ENCODE measurements around the gene CCDC68. TPM values are rescaled to one million over a fixed set of nuclear protein-coding genes. Genes with fewer than 3 reads are reported as not detected.

The CCDC68 gene
- total RNA-seq, 1 donor from 2014 or later: 2.2 TPM

- TF ChIP-seq CTCF (IDR thresholded peaks at IDR 0.05; ENCODE audit: unreplicated experiment): no peak
- DNase-seq (ENCODE audit: low spot score, unreplicated experiment): no peak
- Mint-ChIP-seq H3K4me1 (ENCODE audit: low read depth) (peaks cover 19% of the 10 kb centered on the region), H3K9me3 (ENCODE audit: low read depth) (no peaks in the 10 kb centered on the region), H3K27ac (no peak overlapping the region), H3K4me3 (ENCODE audit: low read depth) (no peak overlapping the region), H3K27me3 (peaks cover 5% of the 10 kb centered on the region), H3K36me3 (ENCODE audit: insufficient read depth) (peaks cover 10% of the 10 kb centered on the region)
Measured at GRCh38 chr18:54879691-54880090, 79.6 kb downstream of the CCDC68 start.

GRCh38 chr18:54878659-54879358, 80.5 kb downstream of the CCDC68 start:
- Mint-ChIP-seq H3K9me3 (ENCODE audit: low read depth) (no peaks in the 10 kb centered on the region), H3K27me3 (peaks cover 5% of the 10 kb centered on the region), H3K4me3 (ENCODE audit: low read depth) (no peak overlapping the region), H3K36me3 (ENCODE audit: insufficient read depth) (peaks cover 10% of the 10 kb centered on the region), H3K4me1 (ENCODE audit: low read depth) (peaks cover 23% of the 10 kb centered on the region), H3K27ac (no peak overlapping the region)
- DNase-seq (ENCODE audit: low spot score, unreplicated experiment): no peak
- no peak for TF ChIP-seq CTCF (IDR thresholded peaks at IDR 0.05; ENCODE audit: unreplicated experiment)

- no peak overlapping the region for H3K27ac Mint-ChIP-seq
- H3K9me3 Mint-ChIP-seq (ENCODE audit: low read depth): no peaks in the 10 kb centered on the region
- DNase-seq (ENCODE audit: low spot score, unreplicated experiment): no peak
- no peak overlapping the region for H3K4me3 Mint-ChIP-seq (ENCODE audit: low read depth)
- H3K27me3 Mint-ChIP-seq: peaks cover 5% of the 10 kb centered on the region
- no peak for TF ChIP-seq CTCF (IDR thresholded peaks at IDR 0.05; ENCODE audit: unreplicated experiment)
- peaks cover 26% of the 10 kb centered on the region for H3K4me1 Mint-ChIP-seq (ENCODE audit: low read depth)
- peaks cover 10% of the 10 kb centered on the region for H3K36me3 Mint-ChIP-seq (ENCODE audit: insufficient read depth)
Measured at GRCh38 chr18:54878159-54878622, 81.1 kb downstream of the CCDC68 start.

GRCh38 chr18:54877076-54877475, 82.2 kb downstream of the CCDC68 start:
- Mint-ChIP-seq H3K4me3 (ENCODE audit: low read depth) (no peak overlapping the region), H3K27ac (no peak overlapping the region), H3K36me3 (ENCODE audit: insufficient read depth) (peaks cover 8% of the 10 kb centered on the region), H3K27me3 (peaks cover 3% of the 10 kb centered on the region), H3K9me3 (ENCODE audit: low read depth) (no peaks in the 10 kb centered on the region), H3K4me1 (ENCODE audit: low read depth) (peaks cover 31% of the 10 kb centered on the region)
- no peak for TF ChIP-seq CTCF (IDR thresholded peaks at IDR 0.05; ENCODE audit: unreplicated experiment)
- DNase-seq (ENCODE audit: low spot score, unreplicated experiment): no peak

- no peak for TF ChIP-seq CTCF (IDR thresholded peaks at IDR 0.05; ENCODE audit: unreplicated experiment)
- Mint-ChIP-seq H3K4me1 (ENCODE audit: low read depth) (peaks cover 23% of the 10 kb centered on the region), H3K27ac (no peak overlapping the region), H3K27me3 (peaks cover 3% of the 10 kb centered on the region), H3K9me3 (ENCODE audit: low read depth) (peaks cover 6% of the 10 kb centered on the region), H3K4me3 (ENCODE audit: low read depth) (no peak overlapping the region), H3K36me3 (ENCODE audit: insufficient read depth) (peaks cover 8% of the 10 kb centered on the region)
- no peak for DNase-seq (ENCODE audit: low spot score, unreplicated experiment)
Measured at GRCh38 chr18:54875063-54875462, 84.2 kb downstream of the CCDC68 start.

Data from progenitor cell of endocrine pancreas (in vitro differentiated cells).